Measurements from ENCODE around the gene PLSCR4.
"Not testable (repeated sequence)": the region's sequence is repeated elsewhere in the genome, so short reads cannot be mapped to it uniquely, and the experiment has no call there.

The PLSCR4 gene

GRCh38 chr3:146241523-146242240 lies 9.2 kb downstream of the PLSCR4 start:
- H3K4me1 ChIP-seq (ENCODE audit: control insufficient read depth, insufficient read depth, low read length): no peaks in the 10 kb centered on the region
- no peak overlapping the region for H3K4me3 ChIP-seq (ENCODE audit: low read length)

GRCh38 chr3:146233487-146233886 lies 17.4 kb downstream of the PLSCR4 start:
- Histone ChIP-seq H3K4me1 (ENCODE audit: control insufficient read depth, insufficient read depth, low read length) (no peaks in the 10 kb centered on the region), H3K9me3 (ENCODE audit: control insufficient read depth, low read length) (no peaks in the 10 kb centered on the region), H3K27me3 (ENCODE audit: control insufficient read depth, insufficient read depth, low read length) (no peaks in the 10 kb centered on the region), H3K4me3 (ENCODE audit: low read length) (no peak overlapping the region), H3K36me3 (ENCODE audit: control insufficient read depth, insufficient read depth, low read length) (no peaks in the 10 kb centered on the region), H3K9ac (ENCODE audit: low read length) (no peak overlapping the region)

More at GRCh38 chr3:146241523-146242240, 9.2 kb downstream of the PLSCR4 start:
- H3K27me3 ChIP-seq (ENCODE audit: control insufficient read depth, insufficient read depth, low read length): no peaks in the 10 kb centered on the region
- no peak overlapping the region for H3K9ac ChIP-seq (ENCODE audit: low read length)
- H3K36me3 ChIP-seq (ENCODE audit: control insufficient read depth, insufficient read depth, low read length): no peaks in the 10 kb centered on the region
- H3K9me3 ChIP-seq (ENCODE audit: control insufficient read depth, low read length): no peaks in the 10 kb centered on the region

- no peaks in the 10 kb centered on the region for H3K9me3 ChIP-seq (ENCODE audit: control insufficient read depth, low read length)
- no peaks in the 10 kb centered on the region for H3K27me3 ChIP-seq (ENCODE audit: control insufficient read depth, insufficient read depth, low read length)
- H3K4me1 ChIP-seq (ENCODE audit: control insufficient read depth, insufficient read depth, low read length): peaks cover 9% of the 10 kb centered on the region
These were observed 23.4 kb downstream of the PLSCR4 start for GRCh38 chr3:146227486-146227885.

GRCh38 chr3:146226881-146227280 lies 24.0 kb downstream of the PLSCR4 start:
- Histone ChIP-seq H3K9ac (ENCODE audit: low read length) (no peak overlapping the region), H3K36me3 (ENCODE audit: control insufficient read depth, insufficient read depth, low read length) (no peaks in the 10 kb centered on the region), H3K4me1 (ENCODE audit: control insufficient read depth, insufficient read depth, low read length) (peaks cover 11% of the 10 kb centered on the region), H3K27me3 (ENCODE audit: control insufficient read depth, insufficient read depth, low read length) (no peaks in the 10 kb centered on the region), H3K4me3 (ENCODE audit: low read length) (no peak overlapping the region), H3K9me3 (ENCODE audit: control insufficient read depth, low read length) (no peaks in the 10 kb centered on the region)

More at GRCh38 chr3:146227486-146227885, 23.4 kb downstream of the PLSCR4 start:
- Histone ChIP-seq H3K36me3 (ENCODE audit: control insufficient read depth, insufficient read depth, low read length) (no peaks in the 10 kb centered on the region), H3K4me3 (ENCODE audit: low read length) (no peak overlapping the region), H3K9ac (ENCODE audit: low read length) (no peak overlapping the region)

- not testable (repeated sequence) for H3K9me3 ChIP-seq (ENCODE audit: control insufficient read depth, low read length); H3K27me3 ChIP-seq (ENCODE audit: control insufficient read depth, insufficient read depth, low read length); H3K4me3 ChIP-seq (ENCODE audit: low read length); H3K36me3 ChIP-seq (ENCODE audit: control insufficient read depth, insufficient read depth, low read length); H3K9ac ChIP-seq (ENCODE audit: low read length)
- H3K4me1 ChIP-seq (ENCODE audit: control insufficient read depth, insufficient read depth, low read length): peaks cover 18% of the 10 kb centered on the region
These were observed 25.4 kb downstream of the PLSCR4 start for GRCh38 chr3:146225458-146225857.

GRCh38 chr3:146223401-146224373 lies 27.2 kb downstream of the PLSCR4 start:
- H3K27me3 ChIP-seq (ENCODE audit: control insufficient read depth, insufficient read depth, low read length): no peaks in the 10 kb centered on the region
- H3K9me3 ChIP-seq (ENCODE audit: control insufficient read depth, low read length): no peaks in the 10 kb centered on the region
- peaks cover 18% of the 10 kb centered on the region for H3K4me1 ChIP-seq (ENCODE audit: control insufficient read depth, insufficient read depth, low read length)
- no peak overlapping the region for H3K4me3 ChIP-seq (ENCODE audit: low read length)
- H3K9ac ChIP-seq (ENCODE audit: low read length): no peak overlapping the region
- no peaks in the 10 kb centered on the region for H3K36me3 ChIP-seq (ENCODE audit: control insufficient read depth, insufficient read depth, low read length)

GRCh38 chr3:146222204-146223046 lies 28.5 kb downstream of the PLSCR4 start:
- no peaks in the 10 kb centered on the region for H3K9me3 ChIP-seq (ENCODE audit: control insufficient read depth, low read length)
- H3K4me1 ChIP-seq (ENCODE audit: control insufficient read depth, insufficient read depth, low read length): peaks cover 18% of the 10 kb centered on the region
- no peak overlapping the region for H3K9ac ChIP-seq (ENCODE audit: low read length)
- no peak overlapping the region for H3K4me3 ChIP-seq (ENCODE audit: low read length)
- H3K27me3 ChIP-seq (ENCODE audit: control insufficient read depth, insufficient read depth, low read length): no peaks in the 10 kb centered on the region
- no peaks in the 10 kb centered on the region for H3K36me3 ChIP-seq (ENCODE audit: control insufficient read depth, insufficient read depth, low read length)

GRCh38 chr3:146221276-146221675 lies 29.6 kb downstream of the PLSCR4 start:
- Histone ChIP-seq H3K9me3 (ENCODE audit: control insufficient read depth, low read length) (no peaks in the 10 kb centered on the region), H3K27me3 (ENCODE audit: control insufficient read depth, insufficient read depth, low read length) (no peaks in the 10 kb centered on the region), H3K4me1 (ENCODE audit: control insufficient read depth, insufficient read depth, low read length) (peaks cover 18% of the 10 kb centered on the region), H3K36me3 (ENCODE audit: control insufficient read depth, insufficient read depth, low read length) (no peaks in the 10 kb centered on the region), H3K4me3 (ENCODE audit: low read length) (no peak overlapping the region), H3K9ac (ENCODE audit: low read length) (no peak overlapping the region)

- H3K4me3 ChIP-seq (ENCODE audit: low read length): no peak overlapping the region
- H3K9me3 ChIP-seq (ENCODE audit: control insufficient read depth, low read length): no peaks in the 10 kb centered on the region
- peaks cover 18% of the 10 kb centered on the region for H3K4me1 ChIP-seq (ENCODE audit: control insufficient read depth, insufficient read depth, low read length)
These were observed 31.7 kb downstream of the PLSCR4 start for GRCh38 chr3:146218880-146219866.

GRCh38 chr3:146217324-146217723 lies 33.6 kb downstream of the PLSCR4 start:
- Histone ChIP-seq H3K27me3 (ENCODE audit: control insufficient read depth, insufficient read depth, low read length) (no peaks in the 10 kb centered on the region), H3K4me1 (ENCODE audit: control insufficient read depth, insufficient read depth, low read length) (peaks cover 6% of the 10 kb centered on the region), H3K9me3 (ENCODE audit: control insufficient read depth, low read length) (no peaks in the 10 kb centered on the region), H3K36me3 (ENCODE audit: control insufficient read depth, insufficient read depth, low read length) (no peaks in the 10 kb centered on the region), H3K9ac (ENCODE audit: low read length) (no peak overlapping the region), H3K4me3 (ENCODE audit: low read length) (no peak overlapping the region)

More at GRCh38 chr3:146218880-146219866, 31.7 kb downstream of the PLSCR4 start:
- Histone ChIP-seq H3K9ac (ENCODE audit: low read length) (no peak overlapping the region), H3K27me3 (ENCODE audit: control insufficient read depth, insufficient read depth, low read length) (no peaks in the 10 kb centered on the region), H3K36me3 (ENCODE audit: control insufficient read depth, insufficient read depth, low read length) (no peaks in the 10 kb centered on the region)

GRCh38 chr3:146214493-146214892 lies 36.4 kb downstream of the PLSCR4 start:
- Histone ChIP-seq H3K27me3 (ENCODE audit: control insufficient read depth, insufficient read depth, low read length) (no peaks in the 10 kb centered on the region), H3K4me1 (ENCODE audit: control insufficient read depth, insufficient read depth, low read length) (no peaks in the 10 kb centered on the region), H3K9ac (ENCODE audit: low read length) (no peak overlapping the region), H3K4me3 (ENCODE audit: low read length) (no peak overlapping the region), H3K9me3 (ENCODE audit: control insufficient read depth, low read length) (no peaks in the 10 kb centered on the region), H3K36me3 (ENCODE audit: control insufficient read depth, insufficient read depth, low read length) (no peaks in the 10 kb centered on the region)
